HL-60/S4 (cell line): Measurements from ENCODE around the gene RNF149.
"Not testable (repeated sequence)": the region's sequence is repeated elsewhere in the genome, so short reads cannot be mapped to it uniquely, and the experiment has no call there.

Experiments
- in situ Hi-C: fragments of 300-500 bp; cut with MboI; formaldehyde crosslinking; loops from 2 replicates; pipeline ENCODE4 v1.14.3; 2022; ENCODE audit warnings: low sequenced_read_pairs

The RNF149 gene

DNA sequence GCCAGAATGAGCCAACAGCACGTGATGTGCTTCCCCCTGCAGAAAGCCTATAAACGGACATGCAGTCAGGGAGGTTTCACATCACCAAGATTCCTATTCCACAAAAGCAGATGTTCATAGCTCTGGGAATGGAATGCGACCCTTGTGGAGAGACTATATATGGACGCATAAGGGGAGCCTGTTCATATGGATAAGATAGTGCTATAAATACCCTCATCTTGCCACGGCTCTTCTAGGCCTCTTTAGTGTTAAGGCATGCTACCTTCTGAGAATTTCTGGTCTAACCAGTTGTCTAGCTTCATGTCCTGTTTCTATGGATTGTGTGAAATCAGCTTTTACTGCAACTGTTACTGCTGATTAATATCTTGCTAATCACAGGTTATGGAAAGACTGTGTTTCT is 70.6 kb downstream of the RNF149 start:
- in situ Hi-C loops: not testable (repeated sequence)

DNA sequence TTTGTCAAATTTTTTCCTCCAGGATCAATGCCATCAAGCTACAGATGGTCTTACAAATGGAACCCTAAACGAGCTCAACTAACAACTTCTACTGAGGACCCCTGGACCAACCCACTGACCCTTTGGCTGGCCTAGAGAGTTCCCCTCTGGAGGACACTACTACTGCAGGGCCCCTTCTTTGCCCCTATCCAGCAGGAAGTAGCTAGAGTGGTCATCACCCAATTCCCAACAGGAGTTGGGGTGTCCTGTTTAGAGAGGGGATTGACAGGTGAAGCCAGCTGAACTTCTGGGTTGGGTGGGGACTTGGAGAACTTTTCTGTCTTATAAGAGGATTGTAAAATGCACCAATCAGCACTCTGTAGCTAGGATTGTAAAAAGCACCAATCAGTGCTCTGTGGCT is 72.5 kb downstream of the RNF149 start:
- in situ Hi-C loops: not testable (repeated sequence)

DNA sequence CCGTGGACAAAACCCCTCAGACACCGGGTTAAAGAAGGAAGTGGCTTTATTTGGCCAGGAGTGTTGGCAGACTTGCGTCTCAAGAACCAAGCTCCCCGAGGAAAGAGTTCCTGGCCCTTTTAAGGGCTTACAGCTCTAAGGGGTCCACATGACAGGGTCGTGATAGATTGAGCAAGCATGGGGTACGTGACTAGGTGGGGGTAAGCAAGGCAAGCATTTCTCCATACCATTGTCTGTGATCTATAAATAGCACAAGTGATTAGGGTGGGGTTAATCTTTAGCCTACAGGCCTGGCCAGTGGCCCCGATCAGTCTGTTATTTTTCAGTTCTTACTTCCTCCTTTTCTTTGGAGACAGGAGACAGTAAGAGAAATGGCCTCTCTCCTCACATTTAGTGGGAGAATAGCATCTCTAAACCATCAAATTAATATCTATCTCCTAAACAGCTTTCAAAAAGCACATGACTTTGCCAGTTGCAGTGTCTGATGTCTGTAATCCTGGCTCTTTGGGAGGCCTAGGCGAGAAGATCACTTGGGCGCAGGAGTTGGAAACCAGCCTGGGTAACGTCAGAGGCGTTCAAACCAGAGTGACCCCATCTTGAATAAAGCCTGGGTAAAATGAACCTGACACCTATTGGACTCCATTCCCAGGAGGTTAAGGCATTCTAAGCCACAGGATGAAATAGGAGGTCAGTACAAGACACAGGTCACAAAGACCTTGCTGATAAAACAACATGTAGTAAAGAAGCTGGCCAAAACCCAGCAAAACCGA is 74.1 kb downstream of the RNF149 start:
- in situ Hi-C loops: no loop called here

DNA sequence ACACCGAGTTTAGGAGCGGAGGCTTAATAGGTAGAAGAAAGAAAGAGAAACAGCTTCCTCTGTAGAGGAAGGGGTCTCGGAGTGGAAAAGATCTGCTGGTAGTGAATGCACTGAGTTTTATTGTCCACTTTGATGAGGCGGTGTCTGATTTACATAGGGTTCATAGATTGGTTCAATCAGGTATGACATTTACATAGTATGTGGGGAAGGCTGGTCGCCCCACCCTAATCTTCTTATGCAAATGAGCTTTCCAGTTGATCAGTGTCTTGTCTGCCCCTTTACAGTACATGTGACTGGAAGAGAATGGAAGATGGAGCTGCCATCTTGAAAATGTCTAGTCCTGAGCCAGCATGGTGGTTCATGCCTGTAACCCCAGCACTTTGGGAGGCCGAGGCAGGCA is 75.7 kb downstream of the RNF149 start:
- in situ Hi-C loops: no loop called here

- in situ Hi-C loops: no loop called here
Observed at GRCh38 chr2:101231937-101232730, 76.4 kb downstream of the RNF149 start.

- in situ Hi-C loops: no loop called here
Observed at GRCh38 chr2:101231240-101231639, 77.3 kb downstream of the RNF149 start.

DNA sequence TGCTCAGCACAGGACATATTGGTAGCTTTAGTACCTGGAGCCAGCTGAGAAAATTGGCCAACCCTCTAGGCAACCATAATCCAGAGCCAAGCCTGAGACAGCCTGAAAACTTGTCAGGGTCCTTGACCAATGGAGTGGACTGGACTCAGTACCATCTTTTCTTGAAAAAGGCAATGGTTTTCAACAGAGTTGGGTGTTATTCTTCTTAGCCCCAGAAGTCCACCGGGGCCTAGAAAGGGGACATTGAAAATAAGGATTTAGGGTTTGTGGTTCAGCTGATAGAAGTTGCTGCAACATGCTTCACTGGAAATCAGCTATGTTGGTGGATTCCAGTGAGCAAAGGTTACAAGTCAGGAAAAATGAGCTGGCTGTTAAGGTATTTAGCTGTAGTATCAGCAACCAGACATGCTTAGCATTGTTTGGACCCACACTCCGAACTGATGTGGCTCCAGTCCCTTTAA is 77.9 kb downstream of the RNF149 start:
- in situ Hi-C loops: no loop called here
